NCI-H1092 (cell line): ENCODE results near the gene PEX5L.
A peak's percentile ranks its signal among the peaks of the same experiment; 100 is the strongest.

Experiments used
- DNase-seq: peaks from one replicate; lab custom pipeline; 2025; lab: John Stamatoyannopoulos, UW

The PEX5L gene

GRCh38 chr3:179956416-179956830 lies 80.3 kb downstream of the PEX5L start:
- no peak for DNase-seq

GRCh38 chr3:179955809-179956208 lies 80.9 kb downstream of the PEX5L start:
- DNase-seq, result no peak

GRCh38 chr3:179955286-179955685 lies 81.5 kb downstream of the PEX5L start:
- no peak for DNase-seq

- no peak for DNase-seq
Measured at GRCh38 chr3:179953993-179954870, 82.5 kb downstream of the PEX5L start.

- no peak for DNase-seq
Measured at GRCh38 chr3:179950840-179951239, 85.9 kb downstream of the PEX5L start.

GRCh38 chr3:179949869-179950268 lies 86.9 kb downstream of the PEX5L start:
- DNase-seq, result no peak

- DNase-seq, result peak; percentile 64
Measured at GRCh38 chr3:179949412-179949811, 87.3 kb downstream of the PEX5L start.

GRCh38 chr3:179948740-179949139 lies 88.0 kb downstream of the PEX5L start:
- DNase-seq, result no peak

GRCh38 chr3:179945569-179945968 lies 91.2 kb downstream of the PEX5L start:
- no peak for DNase-seq

- DNase-seq, result no peak
Measured at GRCh38 chr3:179943117-179943880, 93.4 kb downstream of the PEX5L start.

GRCh38 chr3:179942553-179943075 lies 94.1 kb downstream of the PEX5L start:
- no peak for DNase-seq

GRCh38 chr3:179935710-179936109 lies 101.0 kb downstream of the PEX5L start:
- DNase-seq, result no peak

GRCh38 chr3:179933914-179934313 lies 102.8 kb downstream of the PEX5L start:
- DNase-seq, result peak; percentile 48

- DNase-seq, result peak; percentile 90
Measured at GRCh38 chr3:179933080-179933479, 103.7 kb downstream of the PEX5L start.

- DNase-seq, result no peak
Measured at GRCh38 chr3:179932674-179933073, 104.1 kb downstream of the PEX5L start.

GRCh38 chr3:179929091-179929529 lies 107.6 kb downstream of the PEX5L start:
- peak; percentile 26 for DNase-seq

- DNase-seq, result no peak
Measured at GRCh38 chr3:179927191-179927590, 109.5 kb downstream of the PEX5L start.

GRCh38 chr3:179921951-179922350 lies 114.8 kb downstream of the PEX5L start:
- no peak for DNase-seq

- DNase-seq, result no peak
Measured at GRCh38 chr3:179921500-179921899, 115.2 kb downstream of the PEX5L start.

- no peak for DNase-seq
Measured at GRCh38 chr3:179907784-179908482, 128.8 kb downstream of the PEX5L start.

GRCh38 chr3:179902061-179902460 lies 134.7 kb downstream of the PEX5L start:
- no peak for DNase-seq

GRCh38 chr3:179898024-179898423 lies 138.7 kb downstream of the PEX5L start:
- no peak for DNase-seq
